Adipose tissue (tissue), 3 donors: ENCODE results near the gene FAM118A. TPM values are rescaled to one million over a fixed set of nuclear protein-coding genes. Genes with fewer than 3 reads are reported as not detected.
A peak's percentile ranks its signal among the peaks of the same experiment; 100 is the strongest.

ENCODE experiments used
- H3K27ac ChIP-seq: one replicate; pipeline ENCODE4 v1.5.1; 2013; ENCODE audit warnings: low read depth, low read length
- WGBS, 3 donors: extraction: QIAGEN DNeasy Blood & Tissue Kit; methylation state at CpG; one replicate each; pipeline ENCODE4 v1.1.7; 2013; 5-methylcytosine and 5-hydroxymethylcytosine counted together
- polyA plus RNA-seq, 3 donors: library from polyadenylated mRNA; stranded (reverse); fragments of 200-250 nt; gene quantifications; one replicate each; pipeline ENCODE4 v1.2.3, GENCODE V29; 2013
- donor health status: healthy with polysubstance abuse.
- donor health status: Bipolar disorder and iron deficiency.
- donor health status: healthy.

Gene FAM118A
- polyA plus RNA-seq, 3 donors = 6.4 to 40.5 (median 14.7) TPM

DNA sequence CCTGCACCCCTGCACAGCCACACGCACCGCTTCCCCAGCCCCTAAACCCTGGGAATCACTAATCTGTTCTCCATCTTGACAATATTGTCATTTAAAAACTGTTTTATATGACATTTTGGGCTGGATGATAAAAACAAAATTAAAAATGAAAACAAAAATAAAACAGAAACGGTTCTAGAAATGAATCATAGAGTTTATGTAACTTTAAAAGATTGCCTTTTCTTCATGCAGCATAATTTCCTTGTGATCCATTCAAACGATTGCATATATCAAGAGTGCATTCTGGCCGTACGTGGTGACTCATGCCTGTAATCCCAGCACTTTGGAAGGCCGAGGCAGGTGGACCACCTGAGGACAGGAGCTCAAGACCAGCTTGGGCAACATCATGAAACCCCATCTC, 6.6 kb upstream of the FAM118A start:
- 74 to 79% (median 77%) methylated on average over 7 of the region's 7 CpGs for WGBS, 3 donors
- no peak overlapping the region for H3K27ac ChIP-seq

DNA sequence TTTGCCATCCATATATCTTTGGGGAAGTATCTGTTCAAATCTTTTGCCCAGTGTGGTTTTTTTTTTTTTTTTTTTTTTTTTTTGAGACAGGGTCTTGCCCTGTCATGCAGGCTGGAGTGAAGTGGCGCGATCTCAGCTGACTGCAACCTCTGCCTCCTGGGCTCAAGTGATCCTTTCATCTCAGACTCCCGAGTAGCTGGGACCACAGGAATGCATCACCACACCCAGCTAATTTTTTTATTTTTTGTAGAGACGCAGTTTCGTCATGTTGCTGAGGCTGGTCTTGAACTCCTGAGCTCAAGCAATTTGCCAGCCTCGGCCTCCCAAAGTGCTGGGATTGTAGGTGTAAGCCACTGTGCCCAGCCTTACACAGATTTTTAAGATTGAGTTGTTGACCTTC, 4.8 kb upstream of the FAM118A start:
- WGBS, 3 donors = 89 to 92% (median 89%) methylated on average over 6 of the region's 6 CpGs
- H3K27ac ChIP-seq = no peak overlapping the region

DNA sequence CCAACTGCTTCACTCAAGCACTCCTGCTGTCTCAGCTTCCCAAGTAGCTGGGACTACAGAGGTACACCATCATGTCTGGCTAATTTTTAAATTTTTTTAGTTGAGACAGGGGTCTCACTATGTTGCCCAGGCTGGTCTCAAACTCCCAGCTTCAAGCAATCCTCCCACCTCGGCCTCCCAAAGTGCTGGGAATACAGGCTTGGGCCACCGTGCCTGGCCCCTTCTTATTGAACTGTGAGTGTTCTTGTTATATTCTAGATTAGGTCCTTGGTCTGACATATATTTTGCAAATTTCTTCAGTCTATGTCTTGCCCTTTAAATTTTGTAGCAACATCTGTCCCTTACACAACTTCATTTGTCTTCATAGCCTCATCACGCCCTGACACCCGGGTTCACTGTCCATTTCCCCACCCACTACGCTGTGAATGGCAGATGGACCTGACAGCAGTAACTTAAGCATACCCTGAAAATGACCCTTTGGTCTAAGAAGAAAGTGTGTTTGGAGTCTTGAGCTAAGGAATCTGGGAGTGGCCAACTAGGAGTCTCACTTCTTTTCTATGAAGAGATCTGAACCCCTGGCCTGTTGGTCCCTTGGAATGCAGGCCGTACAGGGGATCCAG, 4.2 kb upstream of the FAM118A start:
- 72 to 78% (median 78%) methylated on average over 6 of the region's 6 CpGs for WGBS, 3 donors
- H3K27ac ChIP-seq = no peak overlapping the region

GRCh38 chr22:45306139-45306538, 3.6 kb upstream of the FAM118A start:
- 90 to 92% (median 91%) methylated on average over 9 of the region's 9 CpGs for WGBS, 3 donors
- H3K27ac ChIP-seq = no peak overlapping the region

GRCh38 chr22:45308391-45308956, 1.3 kb upstream of the FAM118A start:
- no peak overlapping the region for H3K27ac ChIP-seq
- 86 to 91% (median 90%) methylated on average over 6 of the region's 6 CpGs for WGBS, 3 donors

- no peak overlapping the region for H3K27ac ChIP-seq
- 44 to 61% (median 46%) methylated on average over 25 of the region's 25 CpGs for WGBS, 3 donors
These were observed 745 bp upstream of the FAM118A start for GRCh38 chr22:45308957-45309421.

DNA sequence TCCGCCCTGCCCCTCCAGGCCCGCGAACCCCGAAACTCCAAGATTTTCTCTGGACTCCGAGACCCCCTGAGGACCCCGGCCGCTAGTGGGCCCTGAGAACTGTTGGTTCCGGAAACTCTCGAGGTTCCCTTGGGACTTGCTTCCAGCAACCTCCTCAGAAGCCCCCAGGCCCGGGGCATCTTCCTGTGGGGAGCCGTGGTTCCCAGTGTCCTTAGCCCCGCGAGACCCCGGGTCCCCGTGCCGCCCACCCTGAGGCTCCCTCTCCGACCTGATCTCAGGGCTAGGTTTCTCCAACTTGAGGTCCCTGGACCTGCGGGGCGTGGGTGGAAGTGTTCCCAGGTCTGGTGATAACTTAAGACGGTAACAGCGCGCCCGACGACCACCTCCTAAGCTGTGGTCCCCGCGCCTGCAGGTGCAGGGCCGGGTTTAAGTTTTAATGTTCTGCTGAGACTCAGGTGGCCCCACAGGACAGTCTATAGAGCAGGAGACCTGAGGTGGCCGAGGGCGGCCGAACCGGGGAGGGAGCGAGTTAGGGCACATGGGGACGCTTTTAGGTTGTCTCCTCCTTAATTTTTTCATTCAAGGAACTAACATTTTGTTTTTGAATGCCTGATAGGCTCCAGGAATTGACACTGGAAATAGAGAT, 720 bp downstream of the FAM118A start:
- peak overlapping the region; percentile 51 for H3K27ac ChIP-seq
- 3 to 5% (median 3%) methylated on average over 33 of the region's 33 CpGs for WGBS, 3 donors

DNA sequence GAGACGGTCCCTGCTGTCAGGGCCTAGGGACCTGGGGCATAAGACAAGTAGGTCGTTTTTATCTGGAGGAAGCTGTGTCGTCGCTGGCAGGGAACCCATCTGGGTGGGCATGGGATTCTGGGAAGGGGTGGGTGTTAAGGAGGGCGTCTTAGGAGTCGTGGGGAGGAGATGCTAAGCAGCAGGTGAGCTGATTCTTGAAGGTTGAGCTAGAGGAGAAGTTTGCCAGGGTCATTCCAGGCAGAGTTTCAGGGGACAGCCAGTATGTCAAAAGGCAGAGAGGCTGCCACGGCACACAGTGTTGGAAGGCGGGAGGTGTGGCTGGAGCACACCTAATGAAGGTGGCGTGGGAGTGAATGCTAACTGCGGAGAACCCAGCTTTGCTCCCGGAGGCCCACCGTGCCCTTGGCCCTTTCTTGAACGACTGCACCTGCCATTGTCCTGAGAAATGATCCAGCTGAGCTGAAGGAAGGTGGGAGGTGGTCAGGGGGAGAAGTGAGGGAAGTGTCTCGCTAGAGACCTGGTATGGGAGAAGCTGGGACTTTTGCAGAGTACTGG, 1.3 kb downstream of the FAM118A start:
- no peak overlapping the region for H3K27ac ChIP-seq
- WGBS, 3 donors = 28 to 60% (median 51%) methylated on average over 14 of the region's 14 CpGs

GRCh38 chr22:45312415-45312814, 2.7 kb downstream of the FAM118A start:
- H3K27ac ChIP-seq = no peak overlapping the region
- WGBS, 3 donors = 87 to 90% (median 89%) methylated on average over 8 of the region's 8 CpGs

GRCh38 chr22:45312856-45313255, 3.1 kb downstream of the FAM118A start:
- no peak overlapping the region for H3K27ac ChIP-seq
- WGBS, 3 donors = 71 to 90% (median 77%) methylated on average over 4 of the region's 4 CpGs

DNA sequence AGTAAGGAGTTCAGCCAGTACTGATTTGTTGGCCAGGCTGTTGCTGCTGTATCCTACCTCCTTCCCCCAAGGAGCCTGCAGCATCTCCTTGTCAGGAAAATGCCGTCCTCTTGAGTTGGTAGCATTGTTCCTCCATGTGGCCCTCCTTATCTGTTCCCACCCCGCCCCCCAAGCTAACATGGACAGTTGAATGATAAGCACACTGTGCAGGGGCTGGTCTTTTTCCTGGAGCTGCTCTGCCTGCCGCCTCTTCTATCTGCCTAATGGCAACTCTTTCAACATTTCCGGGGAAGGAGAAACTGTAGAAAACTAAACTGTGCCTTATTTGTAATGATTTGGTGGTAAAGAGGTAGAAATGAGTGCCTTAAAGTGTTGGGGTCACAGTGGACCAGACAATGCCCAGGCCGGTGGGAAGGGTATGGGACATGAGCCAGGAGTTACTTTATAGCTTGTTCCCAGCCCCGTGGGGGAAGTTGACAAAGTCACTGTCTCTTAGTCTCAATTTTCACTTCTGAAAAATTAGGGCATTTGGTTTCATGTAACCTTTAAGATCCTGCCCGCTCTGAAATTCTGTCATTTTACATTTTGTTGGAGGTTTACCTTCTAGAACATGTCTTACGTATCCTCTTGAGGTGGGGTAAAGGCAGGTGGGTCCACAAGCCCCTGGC, 4.5 kb downstream of the FAM118A start:
- WGBS, 3 donors = 31 to 71% (median 65%) methylated on average over 8 of the region's 8 CpGs
- no peak overlapping the region for H3K27ac ChIP-seq

- H3K27ac ChIP-seq = no peak overlapping the region
- WGBS, 3 donors = 42 to 96% (median 87%) methylated on average over 6 of the region's 6 CpGs
These were observed 5.1 kb downstream of the FAM118A start for GRCh38 chr22:45314786-45315185.

DNA sequence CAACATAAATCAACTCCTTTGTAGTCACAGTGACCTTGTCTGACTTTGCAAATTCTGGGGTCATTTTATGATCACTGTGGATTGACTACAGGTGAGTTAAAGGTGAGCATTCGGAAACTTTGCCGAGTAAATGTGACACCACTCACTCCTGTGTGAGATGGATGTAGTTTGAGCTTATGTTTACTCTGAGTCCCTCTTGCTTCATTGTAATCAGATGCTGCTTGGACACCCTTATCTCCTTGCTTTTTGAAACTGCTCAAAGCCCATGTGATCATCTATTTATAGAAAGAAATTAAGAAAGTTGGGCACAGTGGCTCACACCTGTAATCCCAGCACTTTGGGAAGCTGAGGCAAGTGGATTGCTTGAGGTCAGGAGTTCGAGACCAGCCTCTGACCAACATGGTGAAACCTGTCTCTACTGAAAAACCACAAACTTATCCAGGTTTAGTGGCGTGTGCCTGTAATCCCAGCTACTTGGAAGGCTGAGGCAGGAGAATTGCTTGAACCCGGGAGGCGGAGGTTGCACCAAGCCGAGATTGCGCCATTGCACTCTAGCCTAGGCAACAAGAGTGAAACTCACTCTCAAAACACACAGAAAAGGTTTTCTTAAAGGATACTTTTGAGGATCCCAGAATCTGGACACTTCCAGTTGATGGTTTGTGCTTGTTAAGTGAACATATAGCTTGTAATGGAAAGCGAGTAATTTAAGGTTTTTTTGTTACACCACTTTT, 7.2 kb downstream of the FAM118A start:
- WGBS, 3 donors = 77 to 94% (median 79%) methylated on average over 9 of the region's 9 CpGs
- no peak overlapping the region for H3K27ac ChIP-seq

- no peak overlapping the region for H3K27ac ChIP-seq
- 56 to 62% (median 58%) methylated on average over 19 of the region's 19 CpGs for WGBS, 3 donors
These were observed 7.9 kb downstream of the FAM118A start for GRCh38 chr22:45317551-45318167.

DNA sequence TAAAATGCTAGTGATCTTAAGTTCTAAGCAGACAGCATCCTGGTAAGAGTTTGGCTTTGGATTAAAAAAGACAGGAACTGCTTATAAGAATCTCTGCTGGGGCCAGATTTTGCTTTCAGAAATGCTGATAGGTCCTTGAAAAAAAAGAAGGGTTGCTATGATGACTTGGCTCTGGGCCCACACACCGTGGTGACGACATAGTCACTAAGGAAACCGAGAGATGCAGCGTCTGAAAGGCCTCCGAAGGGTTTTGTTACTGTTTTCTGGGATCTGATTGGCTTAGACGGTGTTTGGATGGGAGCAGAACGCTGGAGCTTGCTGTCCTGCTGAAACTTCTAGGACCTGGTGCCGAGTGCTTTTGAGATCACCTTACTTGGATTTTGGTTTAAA, 8.4 kb downstream of the FAM118A start:
- 6 to 27% (median 10%) methylated on average over 8 of the region's 8 CpGs for WGBS, 3 donors
- H3K27ac ChIP-seq = no peak overlapping the region

GRCh38 chr22:45318558-45319323, 9.0 kb downstream of the FAM118A start:
- H3K27ac ChIP-seq = no peak overlapping the region
- 54 to 84% (median 56%) methylated on average over 12 of the region's 12 CpGs for WGBS, 3 donors

DNA sequence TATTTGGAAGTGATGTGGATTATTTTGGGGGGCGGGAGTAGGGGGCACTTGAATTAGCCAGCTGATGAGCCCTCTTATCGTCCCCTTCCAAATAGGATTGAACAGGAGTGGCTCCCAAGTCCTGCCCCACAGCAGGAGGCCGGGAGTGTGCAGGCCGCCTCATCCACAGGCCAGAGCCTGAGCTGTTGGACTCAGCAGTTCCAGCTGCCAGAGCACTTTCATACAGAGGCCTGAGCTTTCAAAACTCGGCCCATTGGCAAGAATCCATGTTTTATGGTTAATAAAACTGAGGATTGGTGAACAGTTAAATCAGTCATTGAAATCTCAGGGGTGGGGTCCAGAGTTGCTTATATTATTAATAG, 9.6 kb downstream of the FAM118A start:
- no peak overlapping the region for H3K27ac ChIP-seq
- WGBS, 3 donors = 58 to 64% (median 62%) methylated on average over 5 of the region's 5 CpGs
